Vagina (tissue), 2 donors: ENCODE data around the gene SPATA24. TPM values are rescaled to one million over a fixed set of nuclear protein-coding genes. Genes with fewer than 3 reads are reported as not detected.

ENCODE experiments used
- DNase-seq, 2 donors: peaks; one replicate each; pipeline ENCODE4 v3.0.0-alpha.2; 2017; ENCODE audit errors: extremely low spot score in 2 of 2
- H3K27ac ChIP-seq: fragments of 200-600 bp; sonication (generic); one replicate; pipeline ENCODE4 v1.5.1; 2019
- H3K27me3 ChIP-seq: fragments of 200-600 bp; sonication (generic); one replicate; pipeline ENCODE4 v1.5.1; 2019
- H3K36me3 ChIP-seq, 2 donors: fragments of 200-600 bp; sonication (generic); one replicate each; pipeline ENCODE4 v1.5.1; 2017 to 2019
- H3K4me1 ChIP-seq: fragments of 200-600 bp; sonication (generic); one replicate; pipeline ENCODE4 v1.5.1; 2019
- H3K4me3 ChIP-seq, 2 donors: fragments of 200-600 bp; sonication (generic); 1 replicate in 1 of 2; 2 replicates in 1 of 2; pipeline ENCODE4 v1.5.1; 2016 to 2019
- H3K9me3 ChIP-seq: fragments of 200-600 bp; sonication (generic); one replicate; pipeline ENCODE4 v1.5.1; 2019
- CTCF ChIP-seq, 3 experiments: fragments of 450-650 bp in 2 of 3; fragments of 200-600 bp in 1 of 3; sonication (generic) in 1 of 3; IDR thresholded peaks; one replicate each; pipeline ENCODE4 v1.5.1; 2017 to 2019; ENCODE audit warnings: antibody characterized with exemption in 3 of 3, mild to moderate bottlenecking in 2 of 3, moderate library complexity in 2 of 3
- POLR2A ChIP-seq, 2 donors: fragments of 450-650 bp; IDR thresholded peaks; one replicate each; pipeline ENCODE4 v1.6.1; 2017; ENCODE audit warnings: antibody characterized with exemption in 2 of 2, mild to moderate bottlenecking in 2 of 2, moderate library complexity in 2 of 2
- POLR2AphosphoS5 ChIP-seq, 2 donors: sonication (generic); formaldehyde crosslinking; IDR thresholded peaks; one replicate each; pipeline ENCODE4 v1.9.0; 2017; ENCODE audit warnings: antibody characterized with exemption in 2 of 2, mild to moderate bottlenecking in 2 of 2, low read depth in 1 of 2; ENCODE audit not compliant: insufficient read depth in 1 of 2
- intact Hi-C: fragments of 100-400 bp; cut with DNase I; formaldehyde crosslinking; loops from one replicate; pipeline ENCODE4 v1.15.1; 2023
- total RNA-seq: library from RNA; depleted of rRNA; stranded (reverse); fragments of >200 nt; gene quantifications from one replicate; pipeline ENCODE4 v1.2.3, GENCODE V29; 2016

The SPATA24 gene
- total RNA-seq, 1 donor from 2014 or later, result 12.3 TPM

- intact Hi-C loops, result no loop called here
- no peak for DNase-seq
- H3K4me1 ChIP-seq, result peaks cover 26% of the 10 kb centered on the region
- no peak overlapping the region for H3K4me3 ChIP-seq
- no peaks in the 10 kb centered on the region for H3K9me3 ChIP-seq
- no peak for TF ChIP-seq POLR2A (IDR thresholded peaks at IDR 0.05)
- TF ChIP-seq POLR2AphosphoS5 (IDR thresholded peaks at IDR 0.05; ENCODE audit: insufficient read depth in 1 of 2, low read depth in 1 of 2), result no peak
- no peak for TF ChIP-seq CTCF (IDR thresholded peaks at IDR 0.05)
- no peak overlapping the region for H3K27ac ChIP-seq
- no peaks in the 10 kb centered on the region for H3K36me3 ChIP-seq
- H3K27me3 ChIP-seq, result no peaks in the 10 kb centered on the region
Measured at GRCh38 chr5:139406963-139407362, 3.1 kb upstream of the SPATA24 start.

GRCh38 chr5:139404484-139404840 lies 573 bp upstream of the SPATA24 start:
- Histone ChIP-seq H3K27me3 (no peaks in the 10 kb centered on the region), H3K4me1 (peaks cover 16% of the 10 kb centered on the region), H3K27ac (peak overlapping the region; percentile 82), H3K4me3 (peak overlapping the region in 1 of 2 donors; percentile 40), H3K9me3 (no peaks in the 10 kb centered on the region), H3K36me3 (no peaks in the 10 kb centered on the region)
- no peak for DNase-seq
- no peak for TF ChIP-seq POLR2AphosphoS5 (IDR thresholded peaks at IDR 0.05; ENCODE audit: insufficient read depth in 1 of 2, low read depth in 1 of 2)
- TF ChIP-seq POLR2A (IDR thresholded peaks at IDR 0.05), result no peak
- no peak for TF ChIP-seq CTCF (IDR thresholded peaks at IDR 0.05)
- intact Hi-C loops, result no loop called here

GRCh38 chr5:139403418-139403786 lies 487 bp downstream of the SPATA24 start:
- Histone ChIP-seq H3K27ac (peak overlapping the region; percentile 82), H3K27me3 (no peaks in the 10 kb centered on the region), H3K4me3 (peak overlapping the region; percentile 40 to 50), H3K9me3 (no peaks in the 10 kb centered on the region), H3K36me3 (no peaks in the 10 kb centered on the region), H3K4me1 (peaks cover 16% of the 10 kb centered on the region)
- no peak for DNase-seq
- intact Hi-C loops, result no loop called here
- no peak for TF ChIP-seq POLR2AphosphoS5 (IDR thresholded peaks at IDR 0.05; ENCODE audit: insufficient read depth in 1 of 2, low read depth in 1 of 2)

DNA sequence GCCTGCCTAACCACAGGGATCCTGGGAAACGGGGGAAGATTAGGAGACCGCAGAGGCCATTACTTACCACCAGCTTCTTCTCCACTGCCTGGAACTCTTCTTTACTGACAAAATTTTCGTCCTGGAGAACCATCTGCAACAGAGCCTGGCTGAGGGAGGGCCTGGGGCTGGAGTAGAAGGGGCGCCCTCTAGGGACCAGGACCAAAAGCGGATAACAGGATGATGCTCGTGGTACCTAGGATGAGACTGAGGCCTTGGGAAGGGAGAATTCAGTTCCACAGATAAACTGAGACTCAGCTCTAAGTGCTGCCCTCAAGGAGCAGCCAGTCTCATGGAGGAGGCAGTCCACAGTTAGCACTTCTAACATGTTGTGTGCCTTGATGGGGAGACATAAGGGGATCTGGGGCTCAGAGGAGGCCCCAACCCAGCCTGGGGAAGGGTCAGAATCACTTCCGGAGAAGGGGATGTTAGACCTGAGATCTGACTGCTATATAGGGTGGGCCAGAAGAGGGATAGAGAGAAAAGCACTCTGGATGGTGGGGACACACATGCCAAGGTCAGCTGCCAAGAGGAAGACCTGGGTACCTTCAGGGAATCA lies 1.2 kb downstream of the SPATA24 start:
- Histone ChIP-seq H3K4me1 (peaks cover 16% of the 10 kb centered on the region), H3K4me3 (no peak overlapping the region), H3K27me3 (no peaks in the 10 kb centered on the region), H3K9me3 (no peaks in the 10 kb centered on the region), H3K27ac (peak overlapping the region; percentile 82), H3K36me3 (no peaks in the 10 kb centered on the region)
- DNase-seq, result no peak
- TF ChIP-seq POLR2AphosphoS5 (IDR thresholded peaks at IDR 0.05; ENCODE audit: insufficient read depth in 1 of 2, low read depth in 1 of 2) (no peak), POLR2A (IDR thresholded peaks at IDR 0.05) (no peak), CTCF (IDR thresholded peaks at IDR 0.05) (no peak)
- intact Hi-C loops, result no loop called here

- no peak for TF ChIP-seq CTCF (IDR thresholded peaks at IDR 0.05)
- TF ChIP-seq POLR2A (IDR thresholded peaks at IDR 0.05), result no peak
- no peak for TF ChIP-seq POLR2AphosphoS5 (IDR thresholded peaks at IDR 0.05; ENCODE audit: insufficient read depth in 1 of 2, low read depth in 1 of 2)
- intact Hi-C loops, result no loop called here
- H3K27ac ChIP-seq, result no peak overlapping the region
- no peak overlapping the region for H3K4me3 ChIP-seq
- H3K27me3 ChIP-seq, result no peaks in the 10 kb centered on the region
- H3K4me1 ChIP-seq, result peaks cover 16% of the 10 kb centered on the region
- no peaks in the 10 kb centered on the region for H3K9me3 ChIP-seq
- DNase-seq, result no peak
- H3K36me3 ChIP-seq, result no peaks in the 10 kb centered on the region
Measured at GRCh38 chr5:139401546-139401945, 2.3 kb downstream of the SPATA24 start.
